IMR-90 (cell line): ENCODE data around the gene FNDC1. TPM values are rescaled to one million over a fixed set of nuclear protein-coding genes. Genes with fewer than 3 reads are reported as not detected.

ENCODE experiments used
- ATAC-seq: fragments of 200-7000 bp; cut with Tn5 transposase; 2 replicates; pipeline ENCODE4 v1.9.1; 2020; ENCODE audit warnings: low read depth, mild to moderate bottlenecking, moderate library complexity
- BruUV-seq: library from RNA; stranded (reverse); fragments of 400-500 nt; replicated peaks from 2 replicates; lab custom pipeline; 2021; lab: Mats Ljungman, UMichigan
- CTCF ChIA-PET: fragments of 300-600 bp; formaldehyde crosslinking; extraction: SDS; loops from one replicate; lab custom pipeline; 2021; ENCODE audit warnings: antibody characterized with exemption; lab: Yijun Ruan, JAX
- POLR2A ChIA-PET: fragments of 300-600 bp; sonication (Branson Sonifier 250); formaldehyde crosslinking; loops from one replicate; lab custom pipeline; 2022; ENCODE audit warnings: antibody characterized with exemption; ENCODE audit not compliant: unreplicated experiment; lab: Charles Lee
- DNase-seq: peaks from one replicate; pipeline ENCODE4 v3.0.0; 2013
- H2AFZ ChIP-seq: replicated peaks from 2 replicates; pipeline ENCODE3; 2013; ENCODE audit warnings: low read length, mild to moderate bottlenecking; ENCODE audit not compliant: poor library complexity
- H2AK5ac ChIP-seq: 2 replicates; pipeline ENCODE4 v1.6.1; 2013; ENCODE audit warnings: low read depth, low read length, inconsistent platforms
- H2AK9ac ChIP-seq: replicated peaks from 2 replicates; pipeline ENCODE3; 2013; ENCODE audit warnings: mild to moderate bottlenecking, low read depth, low read length, moderate library complexity; ENCODE audit not compliant: poor library complexity
- H2BK120ac ChIP-seq: 2 replicates; pipeline ENCODE4 v1.6.1; 2013; ENCODE audit warnings: low read depth, low read length, inconsistent platforms
- H2BK15ac ChIP-seq: 3 replicates; pipeline ENCODE4 v1.6.1; 2013; ENCODE audit warnings: low read depth, low read length, inconsistent platforms
- H2BK20ac ChIP-seq: 2 replicates; pipeline ENCODE4 v1.6.1; 2013; ENCODE audit warnings: low read depth, mild to moderate bottlenecking, inconsistent platforms, low read length, moderate library complexity
- H2BK5ac ChIP-seq: 2 replicates; pipeline ENCODE4 v1.6.1; 2013; ENCODE audit warnings: mild to moderate bottlenecking, low read depth, low read length, inconsistent platforms; ENCODE audit not compliant: poor library complexity, severe bottlenecking
- H3K14ac ChIP-seq: replicated peaks from 2 replicates; pipeline ENCODE4 v1.6.1; 2013; ENCODE audit warnings: low read depth, low read length, inconsistent platforms
- H3K18ac ChIP-seq: 2 replicates; pipeline ENCODE4 v1.6.1; 2013; ENCODE audit warnings: low read depth, low read length, control low read depth
- H3K23ac ChIP-seq: 2 replicates; pipeline ENCODE4 v1.6.1; 2013; ENCODE audit warnings: low read depth, low read length, inconsistent platforms
- H3K27ac ChIP-seq: 2 replicates; pipeline ENCODE4 v1.5.1; 2013; ENCODE audit warnings: mild to moderate bottlenecking, control low read depth, low read length; ENCODE audit not compliant: insufficient read depth
- H3K27me3 ChIP-seq: 2 replicates; pipeline ENCODE4 v1.6.1; 2013; ENCODE audit warnings: low read length; ENCODE audit not compliant: control insufficient read depth, insufficient read depth
- H3K36me3 ChIP-seq: 2 replicates; pipeline ENCODE4 v1.6.1; 2013; ENCODE audit warnings: low read length, mixed read lengths; ENCODE audit not compliant: control insufficient read depth, insufficient read depth
- H3K4ac ChIP-seq: 2 replicates; pipeline ENCODE4 v1.6.1; 2013; ENCODE audit warnings: low read depth, low read length, inconsistent platforms
- H3K4me1 ChIP-seq: 2 replicates; pipeline ENCODE4 v1.6.1; 2013; ENCODE audit warnings: low read length, mixed read lengths; ENCODE audit not compliant: control insufficient read depth, insufficient read depth
- H3K4me2 ChIP-seq: 2 replicates; pipeline ENCODE4 v1.6.1; 2013; ENCODE audit warnings: low read depth, mild to moderate bottlenecking, control low read depth, low read length, moderate library complexity
- H3K4me3 ChIP-seq: 2 replicates; pipeline ENCODE4 v1.5.1; 2013; ENCODE audit warnings: low read depth, mild to moderate bottlenecking, control low read depth, low read length, moderate library complexity; ENCODE audit not compliant: insufficient read depth
- H3K56ac ChIP-seq: 2 replicates; pipeline ENCODE4 v1.6.1; 2013; ENCODE audit warnings: low read length, inconsistent platforms; ENCODE audit not compliant: insufficient read depth; ENCODE audit errors: extremely low read depth
- H3K79me1 ChIP-seq, 2 experiments: 2 replicates each; pipeline ENCODE4 v1.6.1; 2013; ENCODE audit warnings: low read length in 2 of 2, inconsistent platforms in 1 of 2, low read depth in 1 of 2
- H3K9ac ChIP-seq: 2 replicates; pipeline ENCODE4 v1.6.1; 2013; ENCODE audit warnings: low read depth, low read length, control low read depth
- H3K9me1 ChIP-seq: 2 replicates; pipeline ENCODE4 v1.6.1; 2013; ENCODE audit warnings: low read length, inconsistent platforms; ENCODE audit not compliant: insufficient read depth
- H3K9me3 ChIP-seq: 2 replicates; pipeline ENCODE4 v1.6.1; 2013; ENCODE audit warnings: low read length; ENCODE audit not compliant: control insufficient read depth, insufficient read depth
- H4K20me1 ChIP-seq: 2 replicates; pipeline ENCODE4 v1.6.1; 2013; ENCODE audit warnings: low read length, inconsistent platforms; ENCODE audit not compliant: insufficient read depth
- H4K5ac ChIP-seq: 2 replicates; pipeline ENCODE4 v1.6.1; 2013; ENCODE audit warnings: mild to moderate bottlenecking, low read depth, low read length, control low read depth
- H4K8ac ChIP-seq, 2 experiments: 2 replicates each; pipeline ENCODE4 v1.6.1; 2013; ENCODE audit warnings: low read depth in 2 of 2, low read length in 2 of 2, control low read depth in 1 of 2, inconsistent platforms in 1 of 2
- H4K91ac ChIP-seq: 2 replicates; pipeline ENCODE4 v1.6.1; 2013; ENCODE audit warnings: low read depth, low read length, inconsistent platforms; ENCODE audit not compliant: insufficient read depth
- BHLHE40 ChIP-seq: fragments of 150-350 bp; IDR thresholded peaks from 2 replicates; pipeline ENCODE4 v1.6.1; 2016; ENCODE audit warnings: mild to moderate bottlenecking, low read depth, low read length
- CEBPB ChIP-seq: IDR thresholded peaks from 2 replicates; pipeline ENCODE4 v1.6.1; 2012; ENCODE audit warnings: low read depth, low read length, improper control_type of control experiment
- CHD1 ChIP-seq: IDR thresholded peaks from 2 replicates; pipeline ENCODE4 v1.6.1; 2012; ENCODE audit warnings: low read depth, low read length, improper control_type of control experiment
- CTCF ChIP-seq: conservative IDR thresholded peaks from 2 replicates; pipeline ENCODE4 v1.5.1; 2012; ENCODE audit warnings: mild to moderate bottlenecking, low read depth, low read length, improper control_type of control experiment
- MAFK ChIP-seq: IDR thresholded peaks from 2 replicates; pipeline ENCODE4 v1.6.1; 2012; ENCODE audit warnings: low read depth, low read length, improper control_type of control experiment
- MXI1 ChIP-seq: IDR thresholded peaks from 2 replicates; pipeline ENCODE4 v1.6.1; 2012; ENCODE audit warnings: low read depth, mild to moderate bottlenecking, low read length, moderate library complexity, borderline replicate concordance
- NFE2L2 ChIP-seq: fragments of 150-350 bp; IDR thresholded peaks from 2 replicates; pipeline ENCODE4 v1.6.1; 2016; ENCODE audit warnings: low read depth, mild to moderate bottlenecking, low read length
- POLR2A ChIP-seq: IDR thresholded peaks from 2 replicates; pipeline ENCODE4 v1.6.1; 2012; ENCODE audit warnings: mild to moderate bottlenecking, low read depth, low read length
- USF2 ChIP-seq: fragments of 150-350 bp; IDR thresholded peaks from 2 replicates; pipeline ENCODE4 v1.6.1; 2017; ENCODE audit warnings: mild to moderate bottlenecking, antibody characterized with exemption, low read length, low read depth
- WGBS, 2 experiments: methylation state at CpG; one replicate each; pipeline versions ENCODE4 v1.1.5 to v1.1.7; 2013; ENCODE audit warnings: missing lambda C conversion rate in 2 of 2; ENCODE audit not compliant: insufficient read length in 1 of 2; ENCODE audit errors: extremely low coverage in 2 of 2; 5-methylcytosine and 5-hydroxymethylcytosine counted together
- dilution Hi-C: fragments of 300-500 bp; cut with HindIII; formaldehyde crosslinking; loops from one replicate; pipeline ENCODE4 v1.14.3; 2018; ENCODE audit warnings: low sequenced_read_pairs; ENCODE audit not compliant: unreplicated experiment
- in situ Hi-C: fragments of 300-500 bp; cut with MboI; formaldehyde crosslinking; loops from 3 replicates; pipeline ENCODE4 v1.14.3; 2019; ENCODE audit warnings: low sequenced_read_pairs, inconsistent platforms, mixed read lengths
- intact Hi-C: fragments of 100-400 bp; cut with micrococcal nuclease; formaldehyde crosslinking; loops from 2 replicates; pipeline ENCODE4 v1.10.0; 2022
- polyA plus RNA-seq, 3 experiments: library from polyadenylated mRNA; depleted of rRNA; stranded (reverse); fragments of >200 nt; gene quantifications; 2 replicates each; pipeline ENCODE4 v1.2.3, GENCODE V29; 2012; ENCODE audit warnings: low replicate concordance in 1 of 3
- total RNA-seq: library from RNA; depleted of rRNA; stranded (reverse); fragments of >200 nt; gene quantifications from 2 replicates; pipeline ENCODE4 v1.2.3, GENCODE V29; 2012

Gene FNDC1
- total and polyA plus RNA-seq, 2 of the 4 experiments (the other 2 are of a cell fraction) = 0.03 TPM; not detected in 1

GRCh38 chr6:159201336-159201735 lies 32.1 kb downstream of the FNDC1 start:
- H2BK15ac ChIP-seq = no peak overlapping the region
- H4K8ac ChIP-seq = no peak overlapping the region
- ChIA-PET POLR2A (no interaction called here), CTCF (no interaction called here)
- ATAC-seq = no peak
- 20% methylated on average over 1 of the region's 1 CpG; no CpG with 5 or more reads in 1 of the 2 experiments for WGBS, 2 experiments
- no peaks in the 10 kb centered on the region for H3K79me1 ChIP-seq
- H4K5ac ChIP-seq = no peak overlapping the region
- H2AK5ac ChIP-seq = no peak overlapping the region
- no peak overlapping the region for H3K18ac ChIP-seq
- H4K91ac ChIP-seq = no peak overlapping the region
- H2AK9ac ChIP-seq = no peak overlapping the region
- H3K9me1 ChIP-seq = no peaks in the 10 kb centered on the region
- H3K36me3 ChIP-seq = no peaks in the 10 kb centered on the region
- no peak overlapping the region for H2BK5ac ChIP-seq
- no peaks in the 10 kb centered on the region for H3K27me3 ChIP-seq
- H3K4ac ChIP-seq = no peak overlapping the region
- H3K9ac ChIP-seq = no peak overlapping the region
- intact Hi-C loops = no loop called here
- no peak for DNase-seq
- H3K56ac ChIP-seq = no peak overlapping the region
- H4K20me1 ChIP-seq = no peaks in the 10 kb centered on the region
- H2BK20ac ChIP-seq = no peak overlapping the region
- no TSS peak for BruUV-seq
- H3K27ac ChIP-seq = no peak overlapping the region
- no peak overlapping the region for H2BK120ac ChIP-seq
- no peak overlapping the region for H3K4me2 ChIP-seq
- no peak overlapping the region for H3K4me3 ChIP-seq
- in situ Hi-C loops = no loop called here
- no peak overlapping the region for H3K14ac ChIP-seq
- dilution Hi-C loops = no loop called here
- TF ChIP-seq CEBPB = no peak
- TF ChIP-seq MAFK = no peak
- TF ChIP-seq CTCF = no peak
- TF ChIP-seq CHD1 = no peak
- no peak for TF ChIP-seq NFE2L2
- no peak for TF ChIP-seq BHLHE40
- TF ChIP-seq MXI1 = no peak
- TF ChIP-seq USF2 = no peak
- no peak for TF ChIP-seq POLR2A
- no peak overlapping the region for H3K23ac ChIP-seq
- H2AFZ ChIP-seq = no peak overlapping the region
- peaks cover 2% of the 10 kb centered on the region; the same call in 1 of the 2 replicates for H3K4me1 ChIP-seq
- no peaks in the 10 kb centered on the region for H3K9me3 ChIP-seq
